HepG2 (cell line): Measurements from ENCODE around the gene CNP. TPM values are rescaled to one million over a fixed set of nuclear protein-coding genes. Genes with fewer than 3 reads are reported as not detected.
A peak's percentile ranks its signal among the peaks of the same experiment; 100 is the strongest.

Source experiments
- GFI1 ChIP-seq: sonication (generic); formaldehyde crosslinking; IDR thresholded peaks from 2 replicates; pipeline ENCODE4 v1.5.0; 2020; ENCODE audit warnings: missing genetic modification reagents, mild to moderate bottlenecking, borderline replicate concordance
- GRHL1 ChIP-seq: sonication (generic); formaldehyde crosslinking; conservative IDR thresholded peaks from 2 replicates; pipeline ENCODE4 v1.8.0; 2022; ENCODE audit warnings: missing genetic modification reagents
- MXD4 ChIP-seq: IDR thresholded peaks from 2 replicates; pipeline ENCODE4 v1.6.1; 2016; ENCODE audit warnings: mild to moderate bottlenecking, missing biosample characterization, missing genetic modification reagents
- NFAT5 ChIP-seq: sonication (generic); formaldehyde crosslinking; IDR thresholded peaks from 2 replicates; pipeline ENCODE4 v1.4.0; 2020; ENCODE audit warnings: missing genetic modification reagents
- PHB2 ChIP-seq: fragments of 450-650 bp; IDR thresholded peaks from 2 replicates; pipeline ENCODE4 v1.6.1; 2018; ENCODE audit not compliant: partially characterized antibody
- RBFOX2 ChIP-seq: fragments of 200-400 bp; formaldehyde crosslinking; IDR thresholded peaks from 2 replicates; pipeline ENCODE4 v1.6.1; 2017; ENCODE audit warnings: low read depth, mild to moderate bottlenecking, low read length
- SALL2 ChIP-seq: sonication (generic); formaldehyde crosslinking; IDR thresholded peaks from 2 replicates; pipeline ENCODE4 v1.8.1; 2023; ENCODE audit warnings: mild to moderate bottlenecking, missing genetic modification reagents, inconsistent platforms
- ZBTB40 ChIP-seq, 2 experiments: fragments of 450-650 bp in 1 of 2; sonication (generic) in 1 of 2; formaldehyde crosslinking in 1 of 2; IDR thresholded peaks; 2 replicates each; pipeline versions ENCODE4 v1.6.1 to v1.8.0; 2016 to 2022; ENCODE audit warnings: antibody characterized with exemption in 1 of 2, mild to moderate bottlenecking in 1 of 2, missing genetic modification reagents in 1 of 2
- polyA plus RNA-seq, 8 experiments: library from polyadenylated mRNA; depleted of rRNA in 3 of 8; stranded (reverse) in 7 of 8; unstranded in 1 of 8; fragments of >200 nt; fragmentation: Illumina TruSeq in 4 of 8; extraction: Trizol in 4 of 8; gene quantifications; 2 replicates each; pipeline versions ENCODE4 v1.2.1 to v1.2.3, GENCODE V29; 2011 to 2016; ENCODE audit warnings: low read depth in 4 of 8, missing spikeins in 1 of 8, mixed read lengths in 1 of 8; ENCODE audit not compliant: insufficient read depth in 1 of 8
- total RNA-seq, 5 experiments: library from RNA; depleted of rRNA; stranded (reverse); fragments of >200 nt; fragmentation: Illumina TruSeq; extraction: Trizol; gene quantifications; 2 replicates each; pipeline ENCODE4 v1.2.3, GENCODE V29; 2016; ENCODE audit warnings: low read depth in 1 of 5

Gene CNP
- total and polyA plus RNA-seq, 2 of the 13 experiments (the other 11 are each of a cell fraction or from before 2014, with no cell fraction given): 97.2 to 161 TPM

GRCh38 chr17:42019509-42020404, 53.2 kb downstream of the CNP start, which contains the start of gene NKIRAS2 (continued):
- 0 out of 2 replicates have a peak, but pooled peaks have one; percentile 58 for TF ChIP-seq SALL2
- TF ChIP-seq RBFOX2: peak; percentile 97
- peak; percentile 67; the same call in 1 of the 2 replicates for TF ChIP-seq NFAT5 (CRISPR knock-in tag)
- TF ChIP-seq GFI1 (CRISPR knock-in tag): no peak
- TF ChIP-seq ZBTB40 (IDR thresholded peaks at IDR 0.05): 0 out of 2 replicates have a peak, but pooled peaks have one; percentile 24
- peak; percentile 88; the same call in 1 of the 2 replicates for TF ChIP-seq ZBTB40 (CRISPR knock-in tag; IDR thresholded peaks at IDR 0.05)
- peak; percentile 89 for TF ChIP-seq MXD4 (CRISPR knock-in tag)
- TF ChIP-seq GRHL1 (CRISPR knock-in tag): no peak
- no peak for TF ChIP-seq PHB2
